OCI-LY7 (cell line): Measurements from ENCODE around the gene SDC4. TPM values are rescaled to one million over a fixed set of nuclear protein-coding genes. Genes with fewer than 3 reads are reported as not detected.

Experiments used
- BruUV-seq: library from RNA; stranded (reverse); fragments of 400-500 nt; replicated peaks from 2 replicates; lab custom pipeline; 2021; lab: Mats Ljungman, UMichigan
- CTCF ChIA-PET: fragments of 300-600 bp; sonication (Branson Sonifier 250); formaldehyde crosslinking; loops from one replicate; lab custom pipeline; 2022; ENCODE audit warnings: antibody characterized with exemption; ENCODE audit not compliant: unreplicated experiment; lab: Charles Lee
- POLR2A ChIA-PET: fragments of 300-600 bp; sonication (Branson Sonifier 250); formaldehyde crosslinking; loops from one replicate; lab custom pipeline; 2022; ENCODE audit warnings: antibody characterized with exemption; lab: Charles Lee
- DNase-seq: peaks from one replicate; pipeline ENCODE4 v3.0.0-alpha.2; 2015; ENCODE audit warnings: low spot score
- H2AFZ ChIP-seq: fragments of 200-600 bp; sonication (generic), shearing (Covaris generic); 2 replicates; pipeline ENCODE4 v1.6.1; 2014; ENCODE audit warnings: mild to moderate bottlenecking, antibody characterized with exemption, low read length, moderate library complexity
- H3K27ac ChIP-seq: fragments of 200-600 bp; sonication (generic); 2 replicates; pipeline ENCODE4 v1.5.1; 2014; ENCODE audit warnings: mixed run types, low read depth, mild to moderate bottlenecking, moderate library complexity, low read length, inconsistent platforms; ENCODE audit not compliant: poor library complexity, severe bottlenecking
- H3K36me3 ChIP-seq: fragments of 200-600 bp; sonication (generic); 2 replicates; pipeline ENCODE4 v1.6.1; 2014; ENCODE audit warnings: mild to moderate bottlenecking, antibody characterized with exemption, low read length, moderate library complexity, mixed read lengths; ENCODE audit not compliant: insufficient read depth
- H3K4me1 ChIP-seq: fragments of 200-600 bp; sonication (generic); 2 replicates; pipeline ENCODE4 v1.5.1; 2014; ENCODE audit warnings: mild to moderate bottlenecking, low read length; ENCODE audit not compliant: insufficient read depth, poor library complexity, severe bottlenecking
- H3K4me2 ChIP-seq: fragments of 200-600 bp; sonication (generic); 2 replicates; pipeline ENCODE4 v1.6.1; 2014; ENCODE audit warnings: mild to moderate bottlenecking, low read length
- H3K4me3 ChIP-seq: fragments of 200-600 bp; sonication (generic); 2 replicates; pipeline ENCODE4 v1.5.1; 2014; ENCODE audit warnings: mild to moderate bottlenecking, low read depth, low read length; ENCODE audit not compliant: poor library complexity, severe bottlenecking
- H3K79me2 ChIP-seq: fragments of 200-600 bp; sonication (generic); 2 replicates; pipeline ENCODE4 v1.6.1; 2016; ENCODE audit warnings: low read depth, mild to moderate bottlenecking, low read length, moderate library complexity, mixed read lengths; ENCODE audit not compliant: insufficient read depth
- H3K9me2 ChIP-seq: fragments of 200-600 bp; sonication (generic); 2 replicates; pipeline ENCODE4 v1.6.1; 2016; ENCODE audit warnings: mild to moderate bottlenecking, low read length, mixed read lengths; ENCODE audit not compliant: insufficient read depth
- H3K9me3 ChIP-seq: fragments of 200-600 bp; sonication (generic); 2 replicates; pipeline ENCODE4 v1.6.1; 2014; ENCODE audit warnings: mild to moderate bottlenecking, mixed run types, low read length, mixed read lengths
- H4K20me1 ChIP-seq: fragments of 200-600 bp; sonication (generic); 2 replicates; pipeline ENCODE4 v1.6.1; 2014; ENCODE audit warnings: mild to moderate bottlenecking, antibody characterized with exemption, low read length, moderate library complexity, mixed read lengths; ENCODE audit not compliant: insufficient read depth
- EZH2phosphoT487 ChIP-seq: fragments of 200-600 bp; sonication (generic); IDR thresholded peaks from 2 replicates; pipeline ENCODE4 v1.6.1; 2018; ENCODE audit warnings: low read depth, borderline replicate concordance, mild to moderate bottlenecking, mixed run types, antibody characterized with exemption, low read length, moderate library complexity, mixed read lengths
- intact Hi-C: fragments of 100-400 bp; cut with micrococcal nuclease; formaldehyde crosslinking; loops from one replicate; pipeline ENCODE4 v1.10.0; 2022; ENCODE audit not compliant: unreplicated experiment
- total RNA-seq, 2 experiments: library from RNA; depleted of rRNA in 1 of 2; stranded (reverse); fragments of >200 nt in 1 of 2; shearing (Covaris generic) in 1 of 2; gene quantifications; 2 replicates each; pipeline ENCODE4 v1.2.3, GENCODE V29; 2014 to 2022
- TF ChIP-seq, protein P1 (sequence below): fragments of 200-600 bp; sonication (generic); conservative IDR thresholded peaks from 2 replicates; pipeline ENCODE4 v1.5.1; 2014; ENCODE audit warnings: mild to moderate bottlenecking, antibody characterized with exemption, low read length, moderate library complexity, mixed read lengths

Gene SDC4
- total RNA-seq, 2 experiments from 2014 or later, result not detected

- no peaks in the 10 kb centered on the region for H4K20me1 ChIP-seq
- no peaks in the 10 kb centered on the region for H3K9me3 ChIP-seq
- H3K4me3 ChIP-seq, result no peak overlapping the region
- no peak overlapping the region for H3K4me2 ChIP-seq
- TF ChIP-seq EZH2phosphoT487, result no peak
- TF ChIP-seq, protein P1, sequence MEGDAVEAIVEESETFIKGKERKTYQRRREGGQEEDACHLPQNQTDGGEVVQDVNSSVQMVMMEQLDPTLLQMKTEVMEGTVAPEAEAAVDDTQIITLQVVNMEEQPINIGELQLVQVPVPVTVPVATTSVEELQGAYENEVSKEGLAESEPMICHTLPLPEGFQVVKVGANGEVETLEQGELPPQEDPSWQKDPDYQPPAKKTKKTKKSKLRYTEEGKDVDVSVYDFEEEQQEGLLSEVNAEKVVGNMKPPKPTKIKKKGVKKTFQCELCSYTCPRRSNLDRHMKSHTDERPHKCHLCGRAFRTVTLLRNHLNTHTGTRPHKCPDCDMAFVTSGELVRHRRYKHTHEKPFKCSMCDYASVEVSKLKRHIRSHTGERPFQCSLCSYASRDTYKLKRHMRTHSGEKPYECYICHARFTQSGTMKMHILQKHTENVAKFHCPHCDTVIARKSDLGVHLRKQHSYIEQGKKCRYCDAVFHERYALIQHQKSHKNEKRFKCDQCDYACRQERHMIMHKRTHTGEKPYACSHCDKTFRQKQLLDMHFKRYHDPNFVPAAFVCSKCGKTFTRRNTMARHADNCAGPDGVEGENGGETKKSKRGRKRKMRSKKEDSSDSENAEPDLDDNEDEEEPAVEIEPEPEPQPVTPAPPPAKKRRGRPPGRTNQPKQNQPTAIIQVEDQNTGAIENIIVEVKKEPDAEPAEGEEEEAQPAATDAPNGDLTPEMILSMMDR, result no peak
- H2AFZ ChIP-seq, result no peak overlapping the region
- CTCF ChIA-PET, result no interaction called here
- no peak for DNase-seq
- no peaks in the 10 kb centered on the region for H3K4me1 ChIP-seq
- no peaks in the 10 kb centered on the region for H3K36me3 ChIP-seq
- no peak overlapping the region for H3K27ac ChIP-seq
- peaks cover under 1% of the 10 kb centered on the region; the same call in 1 of the 2 replicates for H3K79me2 ChIP-seq
- H3K9me2 ChIP-seq, result no peaks in the 10 kb centered on the region
- no TSS peak for BruUV-seq
- intact Hi-C loops, result no loop called here
- POLR2A ChIA-PET, result interaction anchor here (1.8 kb wide), 1 partner anchor 11 kb away, joined by 4 read pairs; no protein-coding TSS in a partner anchor
These were observed 10.3 kb upstream of the SDC4 start for GRCh38 chr20:45358282-45359068.

GRCh38 chr20:45355209-45356084, 7.2 kb upstream of the SDC4 start:
- no peaks in the 10 kb centered on the region for H3K9me3 ChIP-seq
- ChIA-PET POLR2A (interaction anchor here (0.6 to 1.2 kb wide), 2 partner anchors 16 to 29 kb away, joined by 3 read pairs; no protein-coding TSS in a partner anchor), CTCF (no interaction called here)
- DNase-seq, result no peak
- no peak overlapping the region for H3K4me2 ChIP-seq
- intact Hi-C loops, result no loop called here
- no peaks in the 10 kb centered on the region for H3K4me1 ChIP-seq
- TF ChIP-seq EZH2phosphoT487, result no peak
- TF ChIP-seq, protein P1, result no peak
- no peaks in the 10 kb centered on the region for H3K36me3 ChIP-seq
- no peak overlapping the region for H3K27ac ChIP-seq
- no peak overlapping the region for H2AFZ ChIP-seq
- no peaks in the 10 kb centered on the region for H4K20me1 ChIP-seq
- no peaks in the 10 kb centered on the region for H3K79me2 ChIP-seq
- no peaks in the 10 kb centered on the region for H3K9me2 ChIP-seq
- BruUV-seq, result no TSS peak
- H3K4me3 ChIP-seq, result no peak overlapping the region
